K562 (cell line): ENCODE data around the gene UBA7. TPM values are rescaled to one million over a fixed set of nuclear protein-coding genes. Genes with fewer than 3 reads are reported as not detected.

Source experiments
- ATAC-seq: fragments of 200-7000 bp; cut with Tn5 transposase; 3 replicates; pipeline ENCODE4 v1.9.1; 2020; ENCODE audit warnings: moderate library complexity
- BruUV-seq: library from RNA; stranded (reverse); fragments of 400-500 nt; replicated peaks from 2 replicates; lab custom pipeline; 2021; lab: Mats Ljungman, UMichigan
- CTCF ChIA-PET: fragments of 300-600 bp; formaldehyde crosslinking; extraction: SDS; loops from one replicate; lab custom pipeline; 2021; ENCODE audit warnings: low intra/inter-chr PET ratio; lab: Yijun Ruan, JAX
- POLR2A ChIA-PET: fragments of 300-600, 350-650 bp; sonication (Branson Sonifier 250); formaldehyde crosslinking; extraction: SDS; loops from one replicate; lab custom pipeline; 2021; ENCODE audit warnings: antibody characterized with exemption, inconsistent platforms; lab: Yijun Ruan, JAX
- DNase-seq, 4 experiments: peaks; one replicate each; pipeline versions ENCODE4 v3.0.0 to v3.0.0-alpha.2; 2011 to 2018; ENCODE audit warnings: low spot score in 3 of 4, mixed read lengths in 3 of 4; ENCODE audit errors: extremely low read depth in 1 of 4
- FAIRE-seq: peaks from 2 replicates; lab custom pipeline; 2011; peaks lifted over from hg19 to GRCh38; lab: Jason Lieb, UNC
- H2AFZ ChIP-seq: 2 replicates; pipeline ENCODE4 v1.6.0; 2011; ENCODE audit warnings: low read depth, low read length, control low read depth, inconsistent platforms
- H3K27ac ChIP-seq: fragments of 200-600 bp; 3 replicates; pipeline ENCODE4 v1.8.0; 2011; ENCODE audit warnings: low read depth, mild to moderate bottlenecking, control low read depth, inconsistent platforms, low read length, moderate library complexity, mixed read lengths; ENCODE audit errors: extremely low read depth
- H3K27me3 ChIP-seq, 2 experiments: fragments of 300-600 bp in 1 of 2; 2 replicates in 1 of 2; 3 replicates in 1 of 2; pipeline versions ENCODE4 v1.6.0 to v1.8.0; 2011; ENCODE audit warnings: inconsistent platforms in 2 of 2, low read length in 2 of 2, mild to moderate bottlenecking in 1 of 2, mixed read lengths in 1 of 2, moderate library complexity in 1 of 2; ENCODE audit not compliant: control insufficient read depth in 2 of 2, insufficient read depth in 2 of 2
- H3K36me3 ChIP-seq: fragments of 300-600 bp; 3 replicates; pipeline ENCODE4 v1.8.0; 2011; ENCODE audit warnings: mild to moderate bottlenecking, low read length, inconsistent platforms; ENCODE audit not compliant: control insufficient read depth, insufficient read depth
- H3K4me1 ChIP-seq, 2 experiments: fragments of 200-600 bp in 1 of 2; replicated peaks in 1 of 2; 2 replicates in 1 of 2; 3 replicates in 1 of 2; pipeline versions ENCODE4 v1.5.1 to v1.8.0; 2011; ENCODE audit warnings: inconsistent platforms in 2 of 2, low read length in 2 of 2, mild to moderate bottlenecking in 1 of 2, mixed read lengths in 1 of 2, moderate library complexity in 1 of 2; ENCODE audit not compliant: control insufficient read depth in 2 of 2, insufficient read depth in 2 of 2
- H3K4me2 ChIP-seq: 2 replicates; pipeline ENCODE4 v1.6.1; 2011; ENCODE audit warnings: low read length, control low read depth, inconsistent platforms, mixed read lengths; ENCODE audit not compliant: insufficient read depth
- H3K4me3 ChIP-seq: fragments of 200-600 bp; sonication (generic), shearing (Covaris generic); 2 replicates; pipeline ENCODE4 v1.5.1; 2016; ENCODE audit warnings: control low read depth, inconsistent platforms
- H3K79me2 ChIP-seq: fragments of 200-600 bp; 3 replicates; pipeline ENCODE4 v1.8.0; 2011; ENCODE audit warnings: low read length, inconsistent platforms; ENCODE audit not compliant: control insufficient read depth, insufficient read depth
- H3K9ac ChIP-seq, 2 experiments: 2 replicates each; pipeline versions ENCODE4 v1.6.0 to v1.6.1; 2011; ENCODE audit warnings: low read depth in 2 of 2, low read length in 2 of 2, control low read depth in 1 of 2, inconsistent platforms in 1 of 2, mild to moderate bottlenecking in 1 of 2, mixed read lengths in 1 of 2; ENCODE audit not compliant: insufficient read depth in 1 of 2
- H3K9me1 ChIP-seq: one replicate; pipeline ENCODE4 v1.6.0; 2011; ENCODE audit warnings: inconsistent platforms, mild to moderate bottlenecking, low read length, moderate library complexity; ENCODE audit not compliant: control insufficient read depth, insufficient read depth
- H3K9me3 ChIP-seq: replicated peaks from 2 replicates; pipeline ENCODE4 v1.5.1; 2011; ENCODE audit warnings: low read depth, low read length, inconsistent platforms; ENCODE audit not compliant: control insufficient read depth, insufficient read depth
- H4K20me1 ChIP-seq: replicated peaks from 2 replicates; pipeline ENCODE4 v1.6.1; 2011; ENCODE audit warnings: low read length, inconsistent platforms, mixed read lengths; ENCODE audit not compliant: control insufficient read depth, insufficient read depth
- CBX8 ChIP-seq: fragments of 200-600 bp; sonication (generic); IDR thresholded peaks from 2 replicates; pipeline ENCODE4 v1.6.1; 2012; ENCODE audit warnings: borderline replicate concordance, mixed run types, low read depth, mild to moderate bottlenecking, moderate library complexity, mixed read lengths, low read length, control low read depth, inconsistent platforms; ENCODE audit not compliant: poor library complexity, severe bottlenecking; ENCODE audit errors: extremely low read depth
- FOXK2 ChIP-seq, 2 experiments: fragments of 450-650 bp; IDR thresholded peaks in 1 of 2; conservative IDR thresholded peaks in 1 of 2; 2 replicates each; pipeline ENCODE4 v1.6.1; 2016; ENCODE audit warnings: low read depth in 2 of 2, mild to moderate bottlenecking in 1 of 2
- GATAD2A ChIP-seq: fragments of 450-650 bp; IDR thresholded peaks from 2 replicates; pipeline ENCODE4 v1.6.1; 2017
- NR3C1 ChIP-seq: sonication (generic); formaldehyde crosslinking; IDR thresholded peaks from 2 replicates; pipeline ENCODE4 v1.8.1; 2022; ENCODE audit warnings: missing genetic modification reagents
- STAT5A ChIP-seq: IDR thresholded peaks from 2 replicates; pipeline ENCODE4 v1.6.1; 2012; ENCODE audit warnings: low read length, inconsistent platforms, borderline replicate concordance
- TAF15 ChIP-seq: fragments of 200-400 bp; formaldehyde crosslinking; IDR thresholded peaks from 2 replicates; pipeline ENCODE4 v1.6.1; 2017; ENCODE audit warnings: mild to moderate bottlenecking, low read depth, low read length, moderate library complexity
- YBX1 ChIP-seq: fragments of 450-650 bp; IDR thresholded peaks from 2 replicates; pipeline ENCODE4 v1.7.1; 2016; ENCODE audit warnings: mild to moderate bottlenecking
- ZEB2 ChIP-seq: fragments of 450-650 bp; IDR thresholded peaks from 2 replicates; pipeline ENCODE4 v1.6.1; 2016
- ZNF121 ChIP-seq: sonication (generic); formaldehyde crosslinking; conservative IDR thresholded peaks from 2 replicates; pipeline ENCODE4 v1.8.0; 2022; ENCODE audit warnings: missing genetic modification reagents
- ZNF146 ChIP-seq: IDR thresholded peaks from one replicate; pipeline ENCODE4 v1.6.1; 2018; ENCODE audit warnings: missing compliant biosample characterization; ENCODE audit not compliant: unreplicated experiment
- ZNF668 ChIP-seq: fragments of 250-450 bp; sonication (Bioruptor Pico); IDR thresholded peaks from 2 replicates; pipeline ENCODE4 v1.8.0; 2022; ENCODE audit warnings: mild to moderate bottlenecking, inconsistent platforms
- WGBS: fragments of 100-300 bp; shearing (Covaris generic); methylation state at CpG from one replicate; pipeline ENCODE4 v1.1.6; 2016; ENCODE audit warnings: low coverage, mixed read lengths; ENCODE audit not compliant: insufficient coverage; ENCODE audit errors: missing lambda C conversion rate; 5-methylcytosine and 5-hydroxymethylcytosine counted together
- in situ Hi-C: fragments of 300-500 bp; cut with MboI; formaldehyde crosslinking; loops from 4 replicates; pipeline ENCODE4 v1.15.0; 2018; ENCODE audit warnings: inconsistent platforms, mixed read lengths
- intact Hi-C: fragments of 100-400 bp; cut with micrococcal nuclease; formaldehyde crosslinking; loops from 2 replicates; pipeline ENCODE4 v1.14.2; 2022
- polyA plus RNA-seq, 8 experiments: library from polyadenylated mRNA; depleted of rRNA in 4 of 8; stranded (reverse) in 5 of 8; unstranded in 3 of 8; fragments of >200 nt; fragmentation: Nextera tagmentation in 2 of 8; fragmentation: Illumina TruSeq in 1 of 8; extraction: Ambion mirVana in 2 of 8; extraction: Trizol in 1 of 8; gene quantifications; 2 replicates each; pipeline versions ENCODE4 v1.2.1 to v1.2.3, GENCODE V29; 2011 to 2014; ENCODE audit warnings: inconsistent platforms in 1 of 8, missing spikeins in 1 of 8
- total RNA-seq, 7 experiments: library from RNA; depleted of rRNA in 6 of 7; stranded (reverse); fragments of >200 nt in 6 of 7; fragmentation: Illumina TruSeq in 2 of 7; extraction: Trizol in 2 of 7; gene quantifications; 2 replicates each; pipeline versions ENCODE4 v1.2.1 to v1.2.3, GENCODE V29; 2011 to 2021; ENCODE audit warnings: low replicate concordance in 1 of 7
- TF ChIP-seq, protein P1 (sequence below): fragments of 450-650 bp; IDR thresholded peaks from one replicate; pipeline ENCODE4 v1.6.1; 2018; ENCODE audit warnings: mild to moderate bottlenecking, moderate library complexity; ENCODE audit not compliant: partially characterized antibody
- TF ChIP-seq, protein P2 (sequence below): fragments of 250-450 bp; sonication (Bioruptor Pico); IDR thresholded peaks from 2 replicates; pipeline ENCODE4 v1.4.0; 2020
- TF ChIP-seq, protein P3 (sequence below): fragments of 450-650 bp; conservative IDR thresholded peaks from 2 replicates; pipeline ENCODE4 v1.6.1; 2016; ENCODE audit warnings: missing genetic modification characterization, low read depth, mild to moderate bottlenecking, missing compliant biosample characterization, moderate library complexity
- TF ChIP-seq, protein P4 (sequence below): sonication (generic); formaldehyde crosslinking; IDR thresholded peaks from 2 replicates; pipeline ENCODE4 v1.8.1; 2022; ENCODE audit warnings: missing genetic modification reagents

Gene UBA7
- total and polyA plus RNA-seq, 9 of the 15 experiments (the other 6 are each of a cell fraction or from before 2014, with no cell fraction given), result 0.17 to 3.3 (median 2.0) TPM

DNA sequence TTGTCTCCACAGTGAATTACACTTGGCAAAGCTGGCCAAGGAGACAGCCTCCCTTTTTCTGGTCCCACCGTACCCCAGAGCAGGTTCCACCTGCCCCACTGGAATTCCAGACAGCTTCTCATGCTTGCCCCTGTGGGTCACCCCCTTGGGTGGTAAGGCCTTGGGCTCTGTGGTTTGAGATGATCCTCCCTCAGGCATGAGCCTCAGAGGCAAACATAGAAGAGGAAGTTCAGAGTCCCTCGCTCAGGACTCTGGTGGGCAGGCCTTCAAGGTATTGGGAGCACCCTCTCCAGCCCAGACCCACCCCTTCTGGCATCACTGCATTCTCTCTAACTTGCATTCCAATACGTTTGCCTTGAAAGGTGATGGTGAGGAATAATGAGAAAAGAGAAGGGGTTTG lies 17.6 kb upstream of the UBA7 start (continued):
- TF ChIP-seq, protein P1, sequence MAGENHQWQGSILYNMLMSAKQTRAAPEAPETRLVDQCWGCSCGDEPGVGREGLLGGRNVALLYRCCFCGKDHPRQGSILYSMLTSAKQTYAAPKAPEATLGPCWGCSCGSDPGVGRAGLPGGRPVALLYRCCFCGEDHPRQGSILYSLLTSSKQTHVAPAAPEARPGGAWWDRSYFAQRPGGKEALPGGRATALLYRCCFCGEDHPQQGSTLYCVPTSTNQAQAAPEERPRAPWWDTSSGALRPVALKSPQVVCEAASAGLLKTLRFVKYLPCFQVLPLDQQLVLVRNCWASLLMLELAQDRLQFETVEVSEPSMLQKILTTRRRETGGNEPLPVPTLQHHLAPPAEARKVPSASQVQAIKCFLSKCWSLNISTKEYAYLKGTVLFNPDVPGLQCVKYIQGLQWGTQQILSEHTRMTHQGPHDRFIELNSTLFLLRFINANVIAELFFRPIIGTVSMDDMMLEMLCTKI, result no peak
- TF ChIP-seq GATAD2A (no peak), CBX8 (no peak)

DNA sequence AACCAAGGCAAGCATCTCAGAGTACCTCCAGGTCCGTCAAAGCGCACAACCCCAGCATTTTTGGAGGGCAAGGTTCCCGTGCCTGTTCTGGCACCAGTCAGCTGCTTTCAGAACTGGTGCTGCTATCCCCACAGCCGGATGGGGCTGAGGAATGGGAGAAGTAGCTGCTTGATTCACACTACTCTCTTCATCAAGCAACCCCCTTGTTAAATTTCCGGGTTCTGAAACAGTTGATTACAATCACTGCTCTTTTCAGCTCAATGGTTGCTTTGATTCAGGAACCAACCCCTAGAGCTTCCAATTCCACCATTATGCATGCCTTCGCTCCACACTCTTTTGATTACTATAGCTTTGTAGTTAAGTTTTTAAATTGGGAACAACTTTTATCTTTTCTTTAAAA lies 12.3 kb upstream of the UBA7 start:
- BruUV-seq, result no TSS peak
- H3K4me1 ChIP-seq, result no peaks in the 10 kb centered on the region
- no peaks in the 10 kb centered on the region for H4K20me1 ChIP-seq
- no peak overlapping the region for H3K4me2 ChIP-seq
- no peaks in the 10 kb centered on the region for H3K9me1 ChIP-seq
- ATAC-seq, result no peak
- no peaks in the 10 kb centered on the region for H3K27me3 ChIP-seq
- H3K4me3 ChIP-seq, result no peak overlapping the region
- H3K79me2 ChIP-seq, result no peaks in the 10 kb centered on the region
- intact Hi-C loops, result no loop called here
- no peak for DNase-seq
- in situ Hi-C loops, result no loop called here
- CTCF ChIA-PET, result no interaction called here
- WGBS, result 53% methylated on average over 6 of the region's 6 CpGs
- H2AFZ ChIP-seq, result no peak overlapping the region
- FAIRE-seq, result no peak
- POLR2A ChIA-PET, result interaction anchor here (0.6 to 1.1 kb wide), 3 partner anchors 9 to 20 kb away, joined by 3 to 4 read pairs (median 4); no protein-coding TSS in a partner anchor
- H3K9ac ChIP-seq, result no peak overlapping the region
- TF ChIP-seq ZNF668 (CRISPR knock-in tag) (no peak), ZNF146 (CRISPR knock-in tag) (no peak), FOXK2 (conservative IDR thresholded peaks at IDR 0.05 in 1 of 2, IDR thresholded peaks at IDR 0.05 in 1 of 2; ENCODE audit: low read depth in 2 of 2) (no peak), YBX1 (no peak), ZNF121 (CRISPR knock-in tag) (no peak), TAF15 (no peak), NR3C1 (CRISPR knock-in tag) (no peak), STAT5A (no peak), ZEB2 (no peak)
- TF ChIP-seq, protein P2, sequence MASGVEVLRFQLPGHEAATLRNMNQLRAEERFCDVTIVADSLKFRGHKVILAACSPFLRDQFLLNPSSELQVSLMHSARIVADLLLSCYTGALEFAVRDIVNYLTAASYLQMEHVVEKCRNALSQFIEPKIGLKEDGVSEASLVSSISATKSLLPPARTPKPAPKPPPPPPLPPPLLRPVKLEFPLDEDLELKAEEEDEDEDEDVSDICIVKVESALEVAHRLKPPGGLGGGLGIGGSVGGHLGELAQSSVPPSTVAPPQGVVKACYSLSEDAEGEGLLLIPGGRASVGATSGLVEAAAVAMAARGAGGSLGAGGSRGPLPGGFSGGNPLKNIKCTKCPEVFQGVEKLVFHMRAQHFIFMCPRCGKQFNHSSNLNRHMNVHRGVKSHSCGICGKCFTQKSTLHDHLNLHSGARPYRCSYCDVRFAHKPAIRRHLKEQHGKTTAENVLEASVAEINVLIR (CRISPR knock-in tag), result no peak
- TF ChIP-seq, protein P3, sequence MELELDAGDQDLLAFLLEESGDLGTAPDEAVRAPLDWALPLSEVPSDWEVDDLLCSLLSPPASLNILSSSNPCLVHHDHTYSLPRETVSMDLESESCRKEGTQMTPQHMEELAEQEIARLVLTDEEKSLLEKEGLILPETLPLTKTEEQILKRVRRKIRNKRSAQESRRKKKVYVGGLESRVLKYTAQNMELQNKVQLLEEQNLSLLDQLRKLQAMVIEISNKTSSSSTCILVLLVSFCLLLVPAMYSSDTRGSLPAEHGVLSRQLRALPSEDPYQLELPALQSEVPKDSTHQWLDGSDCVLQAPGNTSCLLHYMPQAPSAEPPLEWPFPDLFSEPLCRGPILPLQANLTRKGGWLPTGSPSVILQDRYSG (tag), result no peak
- TF ChIP-seq, protein P4, sequence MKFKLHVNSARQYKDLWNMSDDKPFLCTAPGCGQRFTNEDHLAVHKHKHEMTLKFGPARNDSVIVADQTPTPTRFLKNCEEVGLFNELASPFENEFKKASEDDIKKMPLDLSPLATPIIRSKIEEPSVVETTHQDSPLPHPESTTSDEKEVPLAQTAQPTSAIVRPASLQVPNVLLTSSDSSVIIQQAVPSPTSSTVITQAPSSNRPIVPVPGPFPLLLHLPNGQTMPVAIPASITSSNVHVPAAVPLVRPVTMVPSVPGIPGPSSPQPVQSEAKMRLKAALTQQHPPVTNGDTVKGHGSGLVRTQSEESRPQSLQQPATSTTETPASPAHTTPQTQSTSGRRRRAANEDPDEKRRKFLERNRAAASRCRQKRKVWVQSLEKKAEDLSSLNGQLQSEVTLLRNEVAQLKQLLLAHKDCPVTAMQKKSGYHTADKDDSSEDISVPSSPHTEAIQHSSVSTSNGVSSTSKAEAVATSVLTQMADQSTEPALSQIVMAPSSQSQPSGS, result no peak
- TF ChIP-seq, all 486 proteins: peak for 0
- Histone ChIP-seq H3K36me3 (peaks cover 26% of the 10 kb centered on the region; the same call in 1 of the 3 replicates), H3K27ac (no peak overlapping the region), H3K9me3 (no peaks in the 10 kb centered on the region)
